Esophagus muscularis mucosa (tissue), 3 donors: ENCODE measurements around the gene CLASP1.

Source experiments
- POLR2AphosphoS5 ChIP-seq, 2 donors: sonication (generic); formaldehyde crosslinking; IDR thresholded peaks; one replicate each; pipeline ENCODE4 v1.6.1; 2017; ENCODE audit warnings: antibody characterized with exemption in 2 of 2
- TF ChIP-seq, protein P1 (sequence below), 3 experiments: fragments of 200-600 bp in 2 of 3; fragments of 450-650 bp in 1 of 3; sonication (generic) in 2 of 3; IDR thresholded peaks; one replicate each; pipeline ENCODE4 v1.5.1; 2017 to 2019; ENCODE audit warnings: antibody characterized with exemption in 3 of 3, mild to moderate bottlenecking in 2 of 3, moderate library complexity in 1 of 3

DNA sequence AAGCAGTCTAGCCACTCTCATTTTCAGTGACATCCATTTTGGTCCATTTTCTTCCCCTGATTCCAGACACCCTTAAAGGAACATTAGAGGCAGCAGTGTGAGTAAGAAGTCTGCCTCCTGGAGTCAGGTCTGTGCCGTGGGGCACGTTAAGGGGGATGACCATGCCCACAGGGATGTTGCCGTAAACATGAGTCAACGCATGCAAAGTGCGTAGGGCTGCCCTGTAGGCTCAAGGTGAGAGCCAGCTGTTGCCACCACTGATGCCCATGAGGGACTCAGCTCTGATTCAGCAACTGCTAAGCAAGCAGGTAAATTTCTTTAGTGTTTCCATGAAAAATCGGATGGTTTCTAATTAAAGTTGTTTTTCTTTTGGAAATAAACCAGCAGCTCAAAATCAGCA lies 302.9 kb downstream of the CLASP1 start:
- TF ChIP-seq, protein P1, sequence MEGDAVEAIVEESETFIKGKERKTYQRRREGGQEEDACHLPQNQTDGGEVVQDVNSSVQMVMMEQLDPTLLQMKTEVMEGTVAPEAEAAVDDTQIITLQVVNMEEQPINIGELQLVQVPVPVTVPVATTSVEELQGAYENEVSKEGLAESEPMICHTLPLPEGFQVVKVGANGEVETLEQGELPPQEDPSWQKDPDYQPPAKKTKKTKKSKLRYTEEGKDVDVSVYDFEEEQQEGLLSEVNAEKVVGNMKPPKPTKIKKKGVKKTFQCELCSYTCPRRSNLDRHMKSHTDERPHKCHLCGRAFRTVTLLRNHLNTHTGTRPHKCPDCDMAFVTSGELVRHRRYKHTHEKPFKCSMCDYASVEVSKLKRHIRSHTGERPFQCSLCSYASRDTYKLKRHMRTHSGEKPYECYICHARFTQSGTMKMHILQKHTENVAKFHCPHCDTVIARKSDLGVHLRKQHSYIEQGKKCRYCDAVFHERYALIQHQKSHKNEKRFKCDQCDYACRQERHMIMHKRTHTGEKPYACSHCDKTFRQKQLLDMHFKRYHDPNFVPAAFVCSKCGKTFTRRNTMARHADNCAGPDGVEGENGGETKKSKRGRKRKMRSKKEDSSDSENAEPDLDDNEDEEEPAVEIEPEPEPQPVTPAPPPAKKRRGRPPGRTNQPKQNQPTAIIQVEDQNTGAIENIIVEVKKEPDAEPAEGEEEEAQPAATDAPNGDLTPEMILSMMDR (IDR thresholded peaks at IDR 0.05): no peak
- TF ChIP-seq POLR2AphosphoS5 (IDR thresholded peaks at IDR 0.05): no peak
